Ramos (cell line): Measurements from ENCODE around the gene LTV1.

Experiments
- in situ Hi-C: fragments of 300-500 bp; cut with MboI; formaldehyde crosslinking; loops from one replicate; pipeline ENCODE4 v1.14.3; 2022; ENCODE audit warnings: low sequenced_read_pairs; ENCODE audit not compliant: unreplicated experiment

Gene LTV1

DNA sequence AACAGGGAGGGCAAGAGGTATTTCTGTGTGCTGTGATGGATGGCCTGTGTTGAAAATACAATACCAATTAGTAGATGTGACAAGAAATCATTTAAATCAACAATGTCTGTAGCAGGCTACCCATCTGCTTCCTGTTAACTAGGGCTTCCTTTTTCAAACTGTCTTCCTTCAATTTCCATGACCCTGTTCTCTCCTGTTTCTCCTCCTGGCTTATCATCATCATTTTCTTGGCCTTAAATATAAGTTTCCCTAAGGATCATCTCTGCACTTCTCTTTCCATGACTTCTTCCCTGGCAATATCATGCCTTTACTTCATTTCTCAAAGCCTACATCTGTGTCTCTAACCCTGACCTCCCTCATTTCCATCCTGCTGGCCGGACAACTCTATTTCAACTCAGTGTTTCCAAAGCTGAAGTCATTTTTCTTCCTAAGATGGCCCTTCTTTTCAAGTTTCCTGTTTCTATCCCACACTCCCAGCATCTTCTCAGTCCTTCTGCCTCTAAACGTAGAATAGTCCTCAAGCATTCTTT lies 39.3 kb downstream of the LTV1 start:
- in situ Hi-C loops = no loop called here

DNA sequence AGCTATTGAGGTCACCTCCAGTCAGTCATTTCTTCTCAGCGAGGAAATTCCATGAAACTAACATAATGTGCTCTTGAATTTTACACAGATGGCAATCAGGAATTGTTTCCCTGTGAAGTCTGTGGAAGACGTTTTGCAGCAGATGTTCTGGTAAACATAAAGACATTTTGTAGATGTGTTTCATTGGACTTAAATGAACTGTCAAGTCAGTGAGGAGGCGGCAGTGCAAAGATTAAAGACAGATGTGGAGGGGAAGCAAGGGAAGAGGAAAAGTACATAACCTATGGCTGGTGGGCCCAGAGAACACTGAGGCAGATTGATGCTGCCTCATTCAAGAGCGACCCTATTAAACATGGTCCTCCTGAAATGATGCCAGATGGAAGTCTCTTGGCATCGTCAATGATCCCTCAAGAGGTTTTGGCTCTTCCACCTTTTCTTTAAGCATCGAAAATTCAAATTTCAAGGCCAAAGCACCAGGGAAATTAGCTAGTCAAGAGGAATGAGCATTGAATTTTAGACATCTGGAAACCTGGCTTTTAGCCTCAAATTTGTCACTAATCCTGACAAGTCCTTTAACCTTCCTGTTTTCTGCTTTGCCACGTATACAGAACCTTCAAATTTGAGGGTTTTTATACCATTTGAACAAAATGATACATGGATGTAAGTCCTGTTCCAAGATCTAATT lies 41.2 kb downstream of the LTV1 start:
- in situ Hi-C loops = no loop called here

DNA sequence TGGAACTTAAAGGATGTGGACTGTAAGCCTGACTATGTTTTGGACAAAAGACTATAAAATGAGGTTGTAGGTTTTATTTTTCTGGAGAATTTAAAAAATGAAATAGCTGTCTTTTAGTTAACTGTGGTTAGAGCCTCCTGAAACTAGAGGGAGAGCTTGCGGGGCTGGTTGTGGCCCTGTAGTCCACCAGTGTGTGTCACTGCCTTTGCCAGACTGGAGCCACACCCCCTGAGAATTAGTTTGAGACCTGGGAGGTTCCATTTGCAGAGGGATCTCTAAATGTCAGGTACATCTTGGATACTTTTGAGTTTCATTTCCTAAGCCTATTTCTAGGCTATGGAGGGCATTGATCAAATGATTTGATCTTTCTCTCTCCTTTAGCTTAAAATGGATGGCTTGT lies 42.0 kb downstream of the LTV1 start:
- in situ Hi-C loops = no loop called here

DNA sequence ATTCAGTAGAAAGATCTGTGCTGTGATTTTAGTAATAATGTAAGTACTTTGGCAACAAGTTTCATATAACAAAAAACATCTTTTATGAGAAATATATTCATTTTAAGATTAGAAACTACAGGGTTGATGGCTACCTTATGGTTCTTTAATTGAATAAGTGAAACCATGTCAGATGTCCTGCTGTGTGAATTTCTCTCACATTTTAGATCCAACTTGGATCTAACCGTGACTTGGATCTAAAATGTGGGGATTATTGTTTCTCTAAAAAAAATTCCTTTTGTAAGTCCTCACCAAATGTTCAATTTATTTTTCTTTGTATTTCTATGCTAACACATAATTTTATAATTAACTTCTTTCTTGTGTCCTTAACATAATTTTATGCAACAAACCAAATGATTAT lies 51.5 kb downstream of the LTV1 start:
- in situ Hi-C loops = no loop called here

DNA sequence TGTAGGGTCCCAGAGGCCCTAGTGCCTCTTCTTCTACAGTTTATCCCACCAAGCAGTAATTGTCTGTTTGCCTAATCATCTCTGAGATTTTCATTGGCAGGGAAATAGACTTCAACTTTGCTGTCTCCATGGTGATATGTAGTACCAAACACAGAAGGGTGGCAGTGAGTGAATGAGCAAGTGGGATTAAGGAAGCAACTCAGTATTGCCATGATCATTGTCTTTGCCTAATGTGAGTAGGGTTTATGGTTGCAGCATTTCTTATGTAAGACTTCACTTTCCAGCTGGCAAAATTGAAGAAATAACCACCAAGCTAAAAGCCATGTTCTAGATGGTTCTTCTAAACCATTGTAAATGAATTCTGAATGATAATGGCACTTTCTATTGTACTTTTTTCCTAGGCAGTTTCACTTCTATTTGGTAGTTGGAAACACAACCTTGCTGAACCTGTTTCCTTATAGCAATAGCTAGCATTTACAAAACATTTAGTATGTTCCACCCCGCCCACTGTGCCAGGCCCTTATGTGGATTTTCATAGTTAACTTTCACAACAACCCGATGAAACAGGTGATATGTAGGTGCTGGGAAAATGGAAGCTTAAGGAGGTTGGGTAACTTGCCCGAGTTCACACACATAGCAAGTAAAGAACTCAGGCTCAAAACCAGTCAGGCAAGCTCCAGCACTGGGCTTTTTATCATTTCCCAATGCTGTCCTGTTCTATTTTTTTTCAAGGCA lies 53.2 kb downstream of the LTV1 start:
- in situ Hi-C loops = no loop called here

DNA sequence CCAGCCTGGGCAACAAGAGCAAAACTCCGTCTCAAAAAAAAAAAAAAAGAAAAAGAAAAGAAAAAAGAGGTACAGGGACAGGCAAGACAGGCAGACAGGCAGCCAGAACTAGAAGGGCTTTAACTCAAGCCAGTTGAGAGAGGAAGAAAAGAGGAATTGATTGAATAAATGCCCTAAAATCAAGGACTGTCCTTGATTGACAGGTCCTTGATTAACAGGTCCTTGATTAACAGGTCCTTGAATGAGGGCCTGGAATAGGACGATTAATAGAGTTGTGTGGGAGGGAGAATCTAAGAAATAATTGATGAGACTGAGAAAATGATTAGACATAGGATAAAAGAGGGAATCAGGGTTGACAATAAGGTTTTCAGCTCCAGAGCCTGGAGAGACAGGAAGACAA lies 57.2 kb downstream of the LTV1 start:
- in situ Hi-C loops = no loop called here

DNA sequence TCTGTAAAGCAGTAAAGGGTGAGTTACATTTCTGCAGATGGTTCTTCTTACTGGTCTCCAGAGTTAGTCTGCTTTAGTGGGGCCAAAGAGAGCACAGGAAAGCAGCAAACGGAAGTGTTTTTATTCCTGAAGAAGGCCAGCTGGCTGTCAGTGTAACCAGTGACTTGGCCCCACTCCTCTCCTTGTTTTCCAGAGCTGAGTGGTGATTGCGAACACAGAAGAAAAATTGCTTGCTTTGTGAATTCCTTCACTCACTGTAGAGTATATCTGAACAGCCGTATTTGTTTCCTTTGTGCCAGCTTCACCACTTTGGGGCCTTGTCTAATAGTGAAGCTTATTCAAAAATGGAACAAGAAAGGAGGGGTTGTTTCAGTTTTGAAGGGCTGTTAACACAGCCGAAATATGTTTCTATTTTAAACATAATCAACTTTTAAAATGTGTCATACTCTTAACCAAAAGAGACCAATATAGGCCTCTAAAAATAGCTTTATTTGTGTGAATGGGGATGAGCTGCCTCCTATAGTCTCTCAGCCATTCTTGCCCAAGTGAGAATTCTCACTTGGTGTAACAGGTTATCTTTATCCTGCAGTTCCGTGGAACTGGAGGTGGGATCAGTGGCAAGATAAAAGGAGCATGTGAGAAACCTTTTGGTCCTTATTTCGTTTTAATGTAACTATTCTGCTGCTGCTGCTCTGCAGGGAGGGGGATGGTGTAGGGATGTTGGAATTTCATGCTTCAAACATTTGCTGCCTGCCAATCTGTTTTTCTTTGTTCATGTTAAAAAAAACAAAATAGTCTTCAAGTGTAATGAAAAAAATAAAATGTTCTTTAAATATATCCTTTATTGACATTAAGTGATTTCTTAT lies 59.0 kb downstream of the LTV1 start:
- in situ Hi-C loops = no loop called here

DNA sequence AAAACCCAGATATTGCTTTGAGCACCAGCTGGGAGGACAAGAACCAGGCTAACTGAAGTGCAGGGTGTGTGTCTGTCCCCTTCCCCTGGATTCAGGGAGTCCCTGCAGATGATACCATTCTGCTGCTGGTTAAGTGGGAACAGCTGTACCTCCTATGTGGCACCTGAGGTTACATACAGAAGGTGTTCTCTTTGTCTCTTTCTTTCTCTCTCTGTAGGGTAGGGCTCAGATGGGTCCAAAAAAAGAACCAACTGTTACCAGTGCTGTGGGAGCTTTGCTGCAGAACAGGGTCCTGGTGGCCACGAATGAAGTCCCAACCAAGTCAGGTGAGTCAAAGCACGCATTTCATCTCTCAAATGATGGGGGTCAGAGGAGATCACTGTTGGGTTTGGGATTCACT lies 59.7 kb downstream of the LTV1 start:
- in situ Hi-C loops = no loop called here

DNA sequence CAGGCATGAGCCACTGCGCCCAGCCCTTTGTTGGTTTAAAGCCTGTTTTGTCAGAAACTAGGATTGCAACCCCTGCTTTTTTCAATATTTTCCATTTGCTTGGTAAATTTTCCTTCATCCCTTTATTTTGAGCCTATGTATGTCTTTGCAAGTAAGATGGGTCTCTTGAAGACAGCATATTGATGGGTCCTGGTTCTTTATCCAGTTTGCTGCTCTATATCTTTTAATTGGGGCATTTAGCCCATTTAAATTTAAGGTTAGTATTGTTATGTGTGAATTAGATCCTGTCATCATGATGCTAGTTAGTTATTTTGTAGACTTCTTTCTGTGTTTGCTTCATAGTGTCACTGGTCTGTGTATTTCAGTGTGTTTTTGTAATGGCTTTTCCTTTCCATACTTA lies 67.9 kb downstream of the LTV1 start:
- in situ Hi-C loops = no loop called here

DNA sequence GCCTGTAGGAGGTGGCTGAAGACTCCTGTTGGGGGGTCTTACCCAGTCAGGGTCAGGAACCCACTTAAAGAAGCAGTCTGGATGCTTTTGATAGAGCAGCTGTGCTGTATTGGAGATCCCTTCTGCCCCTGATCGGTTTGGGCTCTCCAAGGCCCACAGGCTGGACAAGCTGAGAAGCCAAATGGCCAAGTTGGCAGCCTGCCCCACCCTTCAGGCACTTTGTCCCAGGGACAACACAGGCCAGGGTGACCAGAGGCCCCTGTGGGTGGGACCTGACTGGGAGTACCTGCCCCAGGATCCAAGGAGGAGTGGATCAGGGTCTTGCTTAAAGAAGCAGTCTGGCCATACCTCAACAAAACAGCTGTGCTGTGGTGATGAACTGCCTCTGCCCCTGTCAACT lies 69.5 kb downstream of the LTV1 start:
- in situ Hi-C loops = no loop called here
